Ovary (tissue), 9 donors: ENCODE results near the gene ENAH. TPM values are rescaled to one million over a fixed set of nuclear protein-coding genes. Genes with fewer than 3 reads are reported as not detected.

Source experiments
- DNase-seq, 5 donors: peaks; one replicate each; pipeline ENCODE4 v3.0.0-alpha.2; 2019 to 2020
- H3K27ac ChIP-seq, 2 donors: fragments of 200-600 bp; one replicate each; pipeline versions ENCODE4 v1.5.1 to v1.8.0; 2019 to 2022
- H3K27me3 ChIP-seq: fragments of 200-600 bp; one replicate; pipeline ENCODE4 v1.8.0; 2022
- H3K36me3 ChIP-seq: fragments of 200-600 bp; sonication (generic); one replicate; pipeline ENCODE4 v1.5.1; 2019
- H3K4me1 ChIP-seq: one replicate; pipeline ENCODE4 v1.8.1; 2013; ENCODE audit warnings: mild to moderate bottlenecking, moderate library complexity; ENCODE audit not compliant: insufficient read depth
- H3K4me3 ChIP-seq: fragments of 200-600 bp; sonication (generic); one replicate; pipeline ENCODE4 v1.5.1; 2017
- H3K9me3 ChIP-seq, 2 donors: fragments of 200-600 bp in 1 of 2; sonication (generic) in 1 of 2; one replicate each; pipeline versions ENCODE4 v1.5.1 to v1.8.1; 2013 to 2019; ENCODE audit warnings: mild to moderate bottlenecking in 1 of 2, moderate library complexity in 1 of 2
- CTCF ChIP-seq, 3 donors: fragments of 450-650 bp in 2 of 3; fragments of 200-600 bp in 1 of 3; IDR thresholded peaks; one replicate each; pipeline versions ENCODE4 v1.5.1 to v1.8.0; 2016 to 2022; ENCODE audit warnings: antibody characterized with exemption in 3 of 3, mild to moderate bottlenecking in 1 of 3
- EP300 ChIP-seq: sonication (generic); formaldehyde crosslinking; IDR thresholded peaks from one replicate; pipeline ENCODE4 v1.6.1; 2017; ENCODE audit warnings: antibody characterized with exemption
- POLR2A ChIP-seq: fragments of 450-650 bp; IDR thresholded peaks from one replicate; pipeline ENCODE4 v1.6.1; 2017; ENCODE audit warnings: antibody characterized with exemption, mild to moderate bottlenecking, moderate library complexity
- WGBS, 3 donors: extraction: QIAGEN DNeasy Blood & Tissue Kit in 1 of 3; methylation state at CpG; one replicate each; pipeline versions ENCODE4 v1.1.5 to v1.1.7; 2013 to 2017; 5-methylcytosine and 5-hydroxymethylcytosine counted together
- intact Hi-C, 4 donors: fragments of 100-400 bp; cut with DNase I; formaldehyde crosslinking; loops; one replicate each; pipeline versions ENCODE4 v1.11.0 to v1.15.1; 2022 to 2023
- polyA plus RNA-seq, 2 donors: library from polyadenylated mRNA; stranded (reverse); fragments of 200-250 nt in 1 of 2; fragments of 350-450 nt in 1 of 2; fragmentation: Illumina TruSeq in 1 of 2; extraction: RNeasy Lipid Tissue Mini Kit (QIAGEN cat#74804) in 1 of 2; gene quantifications; one replicate each; pipeline ENCODE4 v1.2.3, GENCODE V29; 2013 to 2014
- total RNA-seq, 7 donors: library from RNA; depleted of rRNA in 2 of 7; stranded (reverse); fragments of >200 nt in 2 of 7; fragmentation: NEBNext Ultra II Directional in 3 of 7; extraction: Animal tissue kit (Norgen Biotek cat#: 25700) in 3 of 7; gene quantifications; one replicate each; pipeline versions ENCODE4 v1.1.0 to v1.2.4, GENCODE V29; 2016 to 2023
- donor health status: DM: no; HTN: no; CAD: no; lungs with moderate emphysema.
- donor health status: DM: no; HTN: no; CAD: no.
- donor health status: Bipolar disorder and iron deficiency.
- donor health status: DM: yes; HTN: yes; CAD: no.
- donor health status: DM: no; HTN: no; CAD: no.
- donor health status: DM: yes; HTN: yes; CAD: no.

The ENAH gene
- total and polyA plus RNA-seq, 9 donors, result 33.4 to 137 (median 88.6) TPM

- Histone ChIP-seq H3K36me3 (no peaks in the 10 kb centered on the region), H3K27ac (no peak overlapping the region), H3K4me1 (no peaks in the 10 kb centered on the region), H3K4me3 (no peak overlapping the region), H3K27me3 (no peaks in the 10 kb centered on the region), H3K9me3 (no peaks in the 10 kb centered on the region)
- 92 to 94% (median 92%) methylated on average over 6 of the region's 6 CpGs for WGBS, 3 donors
- no peak for TF ChIP-seq CTCF (IDR thresholded peaks at IDR 0.05)
- TF ChIP-seq POLR2A, result no peak
- TF ChIP-seq EP300, result no peak
- no peak for DNase-seq
- intact Hi-C loops, result no loop called here
Measured at GRCh38 chr1:225535280-225535679, 117.6 kb downstream of the ENAH start.

GRCh38 chr1:225534772-225535171, 118.2 kb downstream of the ENAH start:
- Histone ChIP-seq H3K9me3 (no peaks in the 10 kb centered on the region), H3K4me3 (no peak overlapping the region), H3K27ac (no peak overlapping the region), H3K4me1 (no peaks in the 10 kb centered on the region), H3K36me3 (no peaks in the 10 kb centered on the region), H3K27me3 (no peaks in the 10 kb centered on the region)
- no peak for DNase-seq
- WGBS, 3 donors, result 91 to 98% (median 93%) methylated on average over 2 of the region's 2 CpGs
- no peak for TF ChIP-seq CTCF (IDR thresholded peaks at IDR 0.05)
- TF ChIP-seq EP300, result no peak
- TF ChIP-seq POLR2A, result no peak
- intact Hi-C loops, result no loop called here

- DNase-seq, result no peak
- Histone ChIP-seq H3K36me3 (no peaks in the 10 kb centered on the region), H3K27me3 (no peaks in the 10 kb centered on the region), H3K9me3 (no peaks in the 10 kb centered on the region), H3K27ac (no peak overlapping the region), H3K4me1 (no peaks in the 10 kb centered on the region), H3K4me3 (no peak overlapping the region)
- TF ChIP-seq CTCF (IDR thresholded peaks at IDR 0.05) (no peak), POLR2A (no peak)
- intact Hi-C loops, result no loop called here
- 77 to 87% (median 78%) methylated on average over 2 of the region's 2 CpGs for WGBS, 3 donors
Measured at GRCh38 chr1:225534135-225534534, 118.8 kb downstream of the ENAH start.

- Histone ChIP-seq H3K36me3 (no peaks in the 10 kb centered on the region), H3K9me3 (no peaks in the 10 kb centered on the region), H3K27ac (no peak overlapping the region), H3K4me1 (no peaks in the 10 kb centered on the region), H3K4me3 (no peak overlapping the region), H3K27me3 (no peaks in the 10 kb centered on the region)
- intact Hi-C loops, result no loop called here
- no peak for DNase-seq
- WGBS, 3 donors, result 62 to 83% (median 63%) methylated on average over 1 of the region's 1 CpG
- TF ChIP-seq CTCF (IDR thresholded peaks at IDR 0.05), result no peak
- TF ChIP-seq EP300, result no peak
- no peak for TF ChIP-seq POLR2A
Measured at GRCh38 chr1:225533238-225533637, 119.7 kb downstream of the ENAH start.
